Chondrocyte (in vitro differentiated cells): ENCODE data around the gene POLL. TPM values are rescaled to one million over a fixed set of nuclear protein-coding genes. Genes with fewer than 3 reads are reported as not detected.

ENCODE experiments used
- DNase-seq: peaks from one replicate; pipeline ENCODE4 v3.0.0; 2021; ENCODE audit warnings: mixed read lengths, low spot score
- H3K27ac Mint-ChIP-seq: one replicate; pipeline ENCODE4 v1.8.0; 2021; ENCODE audit warnings: mild to moderate bottlenecking, moderate library complexity, mixed read lengths; ENCODE audit not compliant: unreplicated experiment
- H3K27me3 Mint-ChIP-seq: 2 replicates; pipeline ENCODE4 v1.8.0; 2021; ENCODE audit warnings: low read depth, mixed read lengths
- H3K36me3 Mint-ChIP-seq: 2 replicates; pipeline ENCODE4 v1.8.0; 2021; ENCODE audit warnings: low read depth, mixed read lengths
- H3K4me1 Mint-ChIP-seq: 2 replicates; pipeline ENCODE4 v1.8.0; 2021; ENCODE audit warnings: low read depth, mild to moderate bottlenecking, mixed read lengths
- H3K4me3 Mint-ChIP-seq: one replicate; pipeline ENCODE4 v1.8.0; 2021; ENCODE audit warnings: mild to moderate bottlenecking, moderate library complexity, mixed read lengths; ENCODE audit not compliant: unreplicated experiment
- H3K9me3 Mint-ChIP-seq: 2 replicates; pipeline ENCODE4 v1.8.0; 2021; ENCODE audit warnings: low read depth, mixed read lengths
- CTCF ChIP-seq: fragments of 200-600 bp; sonication (generic); IDR thresholded peaks from 2 replicates; pipeline ENCODE4 v1.5.0; 2021; ENCODE audit warnings: antibody characterized with exemption, mild to moderate bottlenecking, moderate library complexity
- total RNA-seq: library from RNA; stranded (reverse); gene quantifications from 3 replicates; pipeline ENCODE4 v1.2.1, GENCODE V29; 2021

POLL gene
- total RNA-seq, 1 donor from 2014 or later, result 21.2 TPM

GRCh38 chr10:101625821-101626412, 37.9 kb upstream of the POLL start:
- Mint-ChIP-seq H3K27ac (no peak overlapping the region), H3K27me3 (no peaks in the 10 kb centered on the region), H3K4me3 (no peak overlapping the region), H3K4me1 (no peaks in the 10 kb centered on the region), H3K36me3 (peaks cover 21% of the 10 kb centered on the region), H3K9me3 (no peaks in the 10 kb centered on the region)
- peak; percentile 32 for DNase-seq
- no peak for TF ChIP-seq CTCF

GRCh38 chr10:101624526-101625102, 36.6 kb upstream of the POLL start:
- Mint-ChIP-seq H3K27ac (no peak overlapping the region), H3K4me1 (no peaks in the 10 kb centered on the region), H3K9me3 (no peaks in the 10 kb centered on the region), H3K36me3 (peaks cover 21% of the 10 kb centered on the region), H3K4me3 (no peak overlapping the region), H3K27me3 (no peaks in the 10 kb centered on the region)
- TF ChIP-seq CTCF, result no peak
- DNase-seq, result peak; percentile 26

GRCh38 chr10:101623528-101623927, 35.5 kb upstream of the POLL start:
- Mint-ChIP-seq H3K36me3 (peaks cover 21% of the 10 kb centered on the region), H3K4me3 (no peak overlapping the region), H3K27ac (no peak overlapping the region), H3K27me3 (no peaks in the 10 kb centered on the region), H3K4me1 (no peaks in the 10 kb centered on the region), H3K9me3 (no peaks in the 10 kb centered on the region)
- DNase-seq, result no peak
- TF ChIP-seq CTCF, result no peak

- peaks cover 27% of the 10 kb centered on the region for H3K36me3 Mint-ChIP-seq
- TF ChIP-seq CTCF, result no peak
- H3K27me3 Mint-ChIP-seq, result no peaks in the 10 kb centered on the region
- DNase-seq, result no peak
- no peak overlapping the region for H3K27ac Mint-ChIP-seq
- no peaks in the 10 kb centered on the region for H3K4me1 Mint-ChIP-seq
- no peaks in the 10 kb centered on the region for H3K9me3 Mint-ChIP-seq
- H3K4me3 Mint-ChIP-seq, result no peak overlapping the region
Measured at GRCh38 chr10:101619983-101620382, 31.9 kb upstream of the POLL start.

GRCh38 chr10:101618871-101619270, 30.8 kb upstream of the POLL start:
- H3K4me1 Mint-ChIP-seq, result no peaks in the 10 kb centered on the region
- no peak overlapping the region for H3K27ac Mint-ChIP-seq
- no peaks in the 10 kb centered on the region for H3K27me3 Mint-ChIP-seq
- peaks cover 25% of the 10 kb centered on the region for H3K36me3 Mint-ChIP-seq
- no peak for TF ChIP-seq CTCF
- H3K9me3 Mint-ChIP-seq, result no peaks in the 10 kb centered on the region
- no peak for DNase-seq
- no peak overlapping the region for H3K4me3 Mint-ChIP-seq
